Esophagus muscularis mucosa (tissue), 3 donors: ENCODE data around the gene CAMK2A.

ENCODE experiments used
- EP300 ChIP-seq: sonication (generic); formaldehyde crosslinking; IDR thresholded peaks from one replicate; pipeline ENCODE4 v1.6.1; 2017; ENCODE audit warnings: antibody characterized with exemption
- TF ChIP-seq, protein P1 (sequence below), 3 experiments: fragments of 200-600 bp in 2 of 3; fragments of 450-650 bp in 1 of 3; sonication (generic) in 2 of 3; IDR thresholded peaks; one replicate each; pipeline ENCODE4 v1.5.1; 2017 to 2019; ENCODE audit warnings: antibody characterized with exemption in 3 of 3, mild to moderate bottlenecking in 2 of 3, moderate library complexity in 1 of 3

DNA sequence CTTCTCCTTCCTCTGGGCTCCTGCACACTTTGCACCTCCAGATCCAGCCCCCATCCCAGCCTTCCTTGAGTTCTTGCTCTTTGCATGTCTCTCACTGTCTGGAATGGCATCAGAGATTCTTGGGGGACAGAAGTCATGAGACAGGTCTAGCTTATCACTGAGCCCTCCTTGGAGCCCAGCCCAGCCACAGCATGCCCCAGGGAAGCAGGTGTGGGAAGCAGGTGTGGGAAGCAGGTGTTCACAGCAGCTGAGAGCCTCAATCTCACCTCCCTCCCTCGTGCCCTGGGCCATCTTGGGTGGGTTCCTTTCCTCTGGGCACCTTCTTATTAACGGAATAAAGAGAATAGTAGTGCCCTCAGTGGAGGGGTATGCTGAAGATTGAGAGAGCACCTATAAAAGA, 72.5 kb downstream of the CAMK2A start:
- no peak for TF ChIP-seq EP300
- TF ChIP-seq, protein P1, sequence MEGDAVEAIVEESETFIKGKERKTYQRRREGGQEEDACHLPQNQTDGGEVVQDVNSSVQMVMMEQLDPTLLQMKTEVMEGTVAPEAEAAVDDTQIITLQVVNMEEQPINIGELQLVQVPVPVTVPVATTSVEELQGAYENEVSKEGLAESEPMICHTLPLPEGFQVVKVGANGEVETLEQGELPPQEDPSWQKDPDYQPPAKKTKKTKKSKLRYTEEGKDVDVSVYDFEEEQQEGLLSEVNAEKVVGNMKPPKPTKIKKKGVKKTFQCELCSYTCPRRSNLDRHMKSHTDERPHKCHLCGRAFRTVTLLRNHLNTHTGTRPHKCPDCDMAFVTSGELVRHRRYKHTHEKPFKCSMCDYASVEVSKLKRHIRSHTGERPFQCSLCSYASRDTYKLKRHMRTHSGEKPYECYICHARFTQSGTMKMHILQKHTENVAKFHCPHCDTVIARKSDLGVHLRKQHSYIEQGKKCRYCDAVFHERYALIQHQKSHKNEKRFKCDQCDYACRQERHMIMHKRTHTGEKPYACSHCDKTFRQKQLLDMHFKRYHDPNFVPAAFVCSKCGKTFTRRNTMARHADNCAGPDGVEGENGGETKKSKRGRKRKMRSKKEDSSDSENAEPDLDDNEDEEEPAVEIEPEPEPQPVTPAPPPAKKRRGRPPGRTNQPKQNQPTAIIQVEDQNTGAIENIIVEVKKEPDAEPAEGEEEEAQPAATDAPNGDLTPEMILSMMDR (IDR thresholded peaks at IDR 0.05): no peak
